GM19023 (cell line): ENCODE results near the gene CSK.
"Not testable (repeated sequence)": the region's sequence is repeated elsewhere in the genome, so short reads cannot be mapped to it uniquely, and the experiment has no call there.

Source experiments
- ATAC-seq: cut with Tn5 transposase; IDR thresholded peaks from one replicate; pipeline ENCODE4 v1.9.1; 2021; ENCODE audit warnings: mild to moderate bottlenecking, moderate library complexity; ENCODE audit not compliant: unreplicated experiment

The CSK gene

GRCh38 chr15:74770211-74770903 is 11.5 kb upstream of the CSK start:
- ATAC-seq, result no peak

GRCh38 chr15:74773329-74773728 is 8.6 kb upstream of the CSK start:
- ATAC-seq, result no peak

GRCh38 chr15:74773731-74774252 is 8.1 kb upstream of the CSK start:
- no peak for ATAC-seq

GRCh38 chr15:74775132-74775562 is 6.7 kb upstream of the CSK start:
- ATAC-seq, result no peak

GRCh38 chr15:74775894-74776293 is 6.0 kb upstream of the CSK start:
- ATAC-seq, result no peak

- no peak for ATAC-seq
Observed at GRCh38 chr15:74776821-74777768, 4.8 kb upstream of the CSK start.

GRCh38 chr15:74777769-74778598 is 3.9 kb upstream of the CSK start:
- no peak for ATAC-seq

GRCh38 chr15:74778599-74778970 is 3.3 kb upstream of the CSK start:
- no peak for ATAC-seq

- no peak for ATAC-seq
Observed at GRCh38 chr15:74779162-74779648, 2.7 kb upstream of the CSK start.

GRCh38 chr15:74780523-74781430 is 1.1 kb upstream of the CSK start:
- ATAC-seq, result no peak

GRCh38 chr15:74782259-74783071 is 585 bp downstream of the CSK start:
- ATAC-seq, result no peak

GRCh38 chr15:74783072-74783807 is 1.4 kb downstream of the CSK start:
- ATAC-seq, result no peak

GRCh38 chr15:74783808-74784175 is 1.9 kb downstream of the CSK start:
- no peak for ATAC-seq

- ATAC-seq, result no peak
Observed at GRCh38 chr15:74784426-74785193, 2.7 kb downstream of the CSK start.

GRCh38 chr15:74785194-74786032 is 3.5 kb downstream of the CSK start:
- ATAC-seq, result no peak

GRCh38 chr15:74786081-74786480 is 4.2 kb downstream of the CSK start:
- not testable (repeated sequence) for ATAC-seq
